HL-60 (cell line): ENCODE measurements around the gene SLC29A4.
A peak's percentile ranks its signal among the peaks of the same experiment; 100 is the strongest.

Experiments
- DNase-seq, 2 experiments: peaks; one replicate each; pipeline ENCODE4 v3.0.0-alpha.2; 2010 to 2020; ENCODE audit warnings: low read depth in 1 of 2, low spot score in 1 of 2
- H3K27ac ChIP-seq: fragments of 250-450 bp; sonication (Bioruptor Pico); replicated peaks from 2 replicates; pipeline ENCODE4 v1.5.1; 2020; ENCODE audit warnings: mild to moderate bottlenecking, moderate library complexity
- H3K27me3 ChIP-seq: fragments of 250-450 bp; sonication (Bioruptor Pico); 2 replicates; pipeline ENCODE4 v1.5.1; 2021; ENCODE audit warnings: mild to moderate bottlenecking, moderate library complexity; ENCODE audit not compliant: insufficient read depth, poor library complexity, severe bottlenecking
- H3K4me3 ChIP-seq: replicated peaks from 2 replicates; pipeline ENCODE4 v1.5.1; 2011; ENCODE audit warnings: mild to moderate bottlenecking, control low read depth, low read length; ENCODE audit not compliant: insufficient read depth
- CTCF ChIP-seq: IDR thresholded peaks from one replicate; pipeline ENCODE4 v1.5.1; 2011; ENCODE audit warnings: low read length, control low read depth, inconsistent platforms; ENCODE audit not compliant: insufficient read depth
- GABPA ChIP-seq: IDR thresholded peaks from 2 replicates; pipeline ENCODE4 v1.6.1; 2012; ENCODE audit warnings: low read depth
- POLR2AphosphoS5 ChIP-seq: IDR thresholded peaks from 2 replicates; pipeline ENCODE4 v1.6.1; 2012; ENCODE audit warnings: low read depth
- SPI1 ChIP-seq: IDR thresholded peaks from 2 replicates; pipeline ENCODE4 v1.6.1; 2012; ENCODE audit warnings: low read depth, mild to moderate bottlenecking, borderline replicate concordance
- TF ChIP-seq, protein P1 (sequence below): IDR thresholded peaks from 2 replicates; pipeline ENCODE4 v1.6.1; 2012; ENCODE audit warnings: low read depth; ENCODE audit not compliant: insufficient replicate concordance

SLC29A4 gene

GRCh38 chr7:5296611-5297226 lies 14.0 kb downstream of the SLC29A4 start:
- Histone ChIP-seq H3K4me3 (peak overlapping the region; percentile 12; the same call in 1 of the 2 replicates), H3K27me3 (peaks cover 11% of the 10 kb centered on the region), H3K27ac (no peak overlapping the region)
- peak; percentile 25 to 36 for DNase-seq
- TF ChIP-seq POLR2AphosphoS5 (no peak), GABPA (no peak), CTCF (no peak), SPI1 (no peak)
- TF ChIP-seq, protein P1, sequence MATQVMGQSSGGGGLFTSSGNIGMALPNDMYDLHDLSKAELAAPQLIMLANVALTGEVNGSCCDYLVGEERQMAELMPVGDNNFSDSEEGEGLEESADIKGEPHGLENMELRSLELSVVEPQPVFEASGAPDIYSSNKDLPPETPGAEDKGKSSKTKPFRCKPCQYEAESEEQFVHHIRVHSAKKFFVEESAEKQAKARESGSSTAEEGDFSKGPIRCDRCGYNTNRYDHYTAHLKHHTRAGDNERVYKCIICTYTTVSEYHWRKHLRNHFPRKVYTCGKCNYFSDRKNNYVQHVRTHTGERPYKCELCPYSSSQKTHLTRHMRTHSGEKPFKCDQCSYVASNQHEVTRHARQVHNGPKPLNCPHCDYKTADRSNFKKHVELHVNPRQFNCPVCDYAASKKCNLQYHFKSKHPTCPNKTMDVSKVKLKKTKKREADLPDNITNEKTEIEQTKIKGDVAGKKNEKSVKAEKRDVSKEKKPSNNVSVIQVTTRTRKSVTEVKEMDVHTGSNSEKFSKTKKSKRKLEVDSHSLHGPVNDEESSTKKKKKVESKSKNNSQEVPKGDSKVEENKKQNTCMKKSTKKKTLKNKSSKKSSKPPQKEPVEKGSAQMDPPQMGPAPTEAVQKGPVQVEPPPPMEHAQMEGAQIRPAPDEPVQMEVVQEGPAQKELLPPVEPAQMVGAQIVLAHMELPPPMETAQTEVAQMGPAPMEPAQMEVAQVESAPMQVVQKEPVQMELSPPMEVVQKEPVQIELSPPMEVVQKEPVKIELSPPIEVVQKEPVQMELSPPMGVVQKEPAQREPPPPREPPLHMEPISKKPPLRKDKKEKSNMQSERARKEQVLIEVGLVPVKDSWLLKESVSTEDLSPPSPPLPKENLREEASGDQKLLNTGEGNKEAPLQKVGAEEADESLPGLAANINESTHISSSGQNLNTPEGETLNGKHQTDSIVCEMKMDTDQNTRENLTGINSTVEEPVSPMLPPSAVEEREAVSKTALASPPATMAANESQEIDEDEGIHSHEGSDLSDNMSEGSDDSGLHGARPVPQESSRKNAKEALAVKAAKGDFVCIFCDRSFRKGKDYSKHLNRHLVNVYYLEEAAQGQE = no peak

GRCh38 chr7:5300366-5300765 lies 17.6 kb downstream of the SLC29A4 start:
- no peak for DNase-seq
- no peak overlapping the region for H3K27ac ChIP-seq
- no peak overlapping the region for H3K4me3 ChIP-seq
- H3K27me3 ChIP-seq = peaks cover 13% of the 10 kb centered on the region
- no peak for TF ChIP-seq SPI1
- TF ChIP-seq CTCF = no peak
- TF ChIP-seq, protein P1 = no peak
- no peak for TF ChIP-seq GABPA
- TF ChIP-seq POLR2AphosphoS5 = no peak

- H3K27ac ChIP-seq = no peak overlapping the region
- peaks cover 5% of the 10 kb centered on the region for H3K27me3 ChIP-seq
- DNase-seq = no peak
- H3K4me3 ChIP-seq = no peak overlapping the region
- TF ChIP-seq CTCF (no peak), GABPA (no peak), SPI1 (no peak), POLR2AphosphoS5 (no peak)
- TF ChIP-seq, protein P1 = no peak
These were observed 19.8 kb downstream of the SLC29A4 start for GRCh38 chr7:5302577-5302976.
